GM19397 (cell line): ENCODE measurements around the gene SLC1A3.

ENCODE experiments used
- ATAC-seq: cut with Tn5 transposase; IDR thresholded peaks from one replicate; pipeline ENCODE4 v1.9.1; 2021; ENCODE audit warnings: mild to moderate bottlenecking, moderate library complexity; ENCODE audit not compliant: unreplicated experiment

SLC1A3 gene

GRCh38 chr5:36654564-36654963, 48.2 kb downstream of the SLC1A3 start:
- ATAC-seq = no peak

- ATAC-seq = no peak
Measured at GRCh38 chr5:36655161-36655560, 48.8 kb downstream of the SLC1A3 start.

- ATAC-seq = no peak
Measured at GRCh38 chr5:36656556-36656955, 50.1 kb downstream of the SLC1A3 start.

- ATAC-seq = no peak
Measured at GRCh38 chr5:36657563-36657995, 51.2 kb downstream of the SLC1A3 start.

GRCh38 chr5:36658038-36658756, 51.8 kb downstream of the SLC1A3 start:
- no peak for ATAC-seq

GRCh38 chr5:36659411-36659810, 53.0 kb downstream of the SLC1A3 start:
- ATAC-seq = no peak

GRCh38 chr5:36660397-36661049, 54.1 kb downstream of the SLC1A3 start:
- ATAC-seq = no peak

- ATAC-seq = no peak
Measured at GRCh38 chr5:36661456-36662220, 55.2 kb downstream of the SLC1A3 start.

- no peak for ATAC-seq
Measured at GRCh38 chr5:36662291-36662851, 56.0 kb downstream of the SLC1A3 start.

- ATAC-seq = no peak
Measured at GRCh38 chr5:36664766-36665165, 58.4 kb downstream of the SLC1A3 start.

GRCh38 chr5:36665628-36666027, 59.2 kb downstream of the SLC1A3 start:
- no peak for ATAC-seq

GRCh38 chr5:36666274-36666673, 59.9 kb downstream of the SLC1A3 start:
- no peak for ATAC-seq

- ATAC-seq = no peak
Measured at GRCh38 chr5:36666986-36667385, 60.6 kb downstream of the SLC1A3 start.

GRCh38 chr5:36667824-36668223, 61.4 kb downstream of the SLC1A3 start:
- ATAC-seq = no peak

GRCh38 chr5:36669015-36669651, 62.7 kb downstream of the SLC1A3 start:
- no peak for ATAC-seq

GRCh38 chr5:36670548-36670947, 64.1 kb downstream of the SLC1A3 start:
- ATAC-seq = no peak

GRCh38 chr5:36675282-36675681, 68.9 kb downstream of the SLC1A3 start:
- ATAC-seq = no peak

GRCh38 chr5:36679221-36679989, 73.0 kb downstream of the SLC1A3 start:
- ATAC-seq = no peak

- ATAC-seq = no peak
Measured at GRCh38 chr5:36680066-36680465, 73.7 kb downstream of the SLC1A3 start.

- no peak for ATAC-seq
Measured at GRCh38 chr5:36681711-36682110, 75.3 kb downstream of the SLC1A3 start.
